GM19395 (cell line): ENCODE measurements around the gene ZFHX3.
A peak's percentile ranks its signal among the peaks of the same experiment; 100 is the strongest.

Experiments used
- ATAC-seq: cut with Tn5 transposase; IDR thresholded peaks from one replicate; pipeline ENCODE4 v1.9.1; 2021; ENCODE audit warnings: mild to moderate bottlenecking, moderate library complexity; ENCODE audit not compliant: unreplicated experiment

ZFHX3 gene

DNA sequence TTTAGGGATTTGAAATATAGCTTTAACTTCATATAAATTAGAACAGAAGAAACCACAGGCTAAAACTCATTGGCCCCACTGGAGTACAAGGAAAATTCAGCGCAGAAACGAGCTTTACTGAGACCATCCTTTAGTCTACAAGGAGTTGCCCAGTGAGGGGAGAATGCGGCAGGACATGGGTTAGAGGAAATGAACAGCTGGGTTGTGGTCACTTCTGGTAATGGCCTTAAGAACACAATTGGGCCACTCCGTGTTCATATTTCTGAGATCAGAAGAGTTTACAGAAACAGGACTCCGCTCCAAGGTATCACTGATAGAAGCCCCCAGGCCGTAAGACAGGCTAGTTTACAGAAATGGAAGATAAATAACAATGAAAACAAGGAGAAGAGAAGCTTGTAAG is 188.3 kb downstream of the ZFHX3 start:
- no peak for ATAC-seq

DNA sequence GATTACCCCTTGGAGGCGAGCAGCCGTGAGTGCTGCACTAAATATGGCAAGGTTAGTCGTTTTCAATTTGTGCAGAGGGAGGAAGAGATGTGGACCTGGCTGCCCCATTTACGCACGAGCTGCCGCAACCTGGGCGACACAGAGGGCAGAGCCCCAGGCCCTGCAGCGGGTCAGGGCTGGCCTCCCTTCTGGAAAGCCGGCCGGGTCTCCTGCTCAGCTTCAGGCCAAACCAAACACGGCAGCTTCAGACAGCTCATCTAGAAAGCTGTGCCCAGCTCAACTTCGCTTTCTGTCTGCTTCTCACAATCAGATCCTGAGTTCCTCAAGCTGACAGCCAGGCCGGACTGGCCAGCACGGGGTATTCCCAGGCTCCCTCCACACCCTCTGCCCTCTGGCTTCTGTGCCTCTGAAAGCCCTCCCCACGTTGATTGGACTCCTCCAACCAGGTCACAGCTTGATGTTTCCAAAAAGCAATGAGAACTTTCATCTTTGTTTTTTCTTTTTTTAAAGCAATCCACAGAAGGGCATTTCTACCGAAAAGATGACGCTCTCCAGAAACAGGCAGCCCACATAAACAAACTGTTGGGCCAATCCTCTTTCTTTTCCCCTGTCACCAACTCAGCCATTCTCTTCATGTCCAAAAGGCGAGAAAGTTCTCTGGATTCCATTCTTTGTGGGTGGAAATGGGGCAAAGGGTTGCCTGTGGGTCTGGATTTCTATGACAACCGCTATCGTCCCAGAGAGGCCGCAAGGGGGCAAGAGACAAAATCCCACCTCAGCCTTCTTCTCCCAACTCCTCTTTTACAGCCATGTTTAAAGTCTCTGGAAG is 189.0 kb downstream of the ZFHX3 start:
- ATAC-seq = no peak

DNA sequence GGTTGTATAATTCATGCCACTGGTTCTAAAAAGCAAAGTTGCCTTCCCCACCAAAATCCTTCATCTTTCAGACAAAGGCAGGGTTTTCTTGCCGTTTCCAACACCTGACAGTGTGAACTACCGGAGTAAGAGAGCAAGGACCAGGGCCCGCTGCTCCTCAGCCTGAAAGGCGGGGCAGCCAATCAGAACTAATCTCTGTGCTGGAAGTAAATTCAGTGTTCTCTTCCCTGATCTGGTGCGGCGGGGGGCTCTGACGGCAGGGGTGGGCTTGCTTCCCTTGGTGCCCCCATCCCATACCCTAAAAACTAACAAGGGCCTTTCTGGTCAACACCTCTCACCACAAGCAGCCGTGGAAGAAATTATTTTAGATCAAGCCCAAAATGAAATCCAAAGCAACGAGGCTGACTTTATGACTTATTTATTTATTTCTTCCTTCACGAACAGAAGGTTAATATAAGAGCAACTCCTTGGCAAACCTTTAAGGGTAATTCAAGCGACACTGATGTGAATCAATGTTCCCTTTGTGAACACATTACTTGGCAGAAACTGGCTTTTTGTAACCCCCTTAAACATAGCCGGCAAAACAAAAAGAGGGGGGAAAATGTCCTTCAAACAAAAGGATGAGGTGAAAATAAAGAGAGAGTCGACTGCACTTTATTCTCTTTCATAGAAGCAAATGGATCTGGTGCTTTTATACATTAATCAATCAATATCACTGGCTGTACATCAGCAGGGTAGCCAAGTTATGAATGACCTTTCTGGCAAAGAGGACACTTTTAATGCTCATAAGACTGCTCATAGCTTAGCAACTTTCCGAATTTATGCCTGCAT is 189.9 kb downstream of the ZFHX3 start:
- ATAC-seq = no peak

DNA sequence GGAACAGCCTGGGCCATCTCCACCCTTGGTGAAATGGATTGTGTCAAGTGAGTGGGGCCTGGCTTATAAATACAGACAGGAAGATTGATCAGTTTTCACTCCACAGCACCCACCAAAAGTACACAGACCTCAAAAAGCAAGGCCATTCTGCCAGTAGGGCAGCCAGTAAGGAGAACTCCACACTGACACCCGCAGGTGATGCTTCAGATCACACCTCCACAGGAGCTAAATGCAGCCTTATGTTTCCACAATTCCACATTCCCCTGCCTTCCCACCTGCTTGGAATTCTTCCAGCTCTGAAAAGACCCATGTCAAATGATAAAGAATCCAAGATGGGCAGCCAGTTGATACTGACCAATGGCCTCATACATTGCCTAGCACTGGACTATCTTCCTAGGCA is 191.1 kb downstream of the ZFHX3 start:
- ATAC-seq = no peak

DNA sequence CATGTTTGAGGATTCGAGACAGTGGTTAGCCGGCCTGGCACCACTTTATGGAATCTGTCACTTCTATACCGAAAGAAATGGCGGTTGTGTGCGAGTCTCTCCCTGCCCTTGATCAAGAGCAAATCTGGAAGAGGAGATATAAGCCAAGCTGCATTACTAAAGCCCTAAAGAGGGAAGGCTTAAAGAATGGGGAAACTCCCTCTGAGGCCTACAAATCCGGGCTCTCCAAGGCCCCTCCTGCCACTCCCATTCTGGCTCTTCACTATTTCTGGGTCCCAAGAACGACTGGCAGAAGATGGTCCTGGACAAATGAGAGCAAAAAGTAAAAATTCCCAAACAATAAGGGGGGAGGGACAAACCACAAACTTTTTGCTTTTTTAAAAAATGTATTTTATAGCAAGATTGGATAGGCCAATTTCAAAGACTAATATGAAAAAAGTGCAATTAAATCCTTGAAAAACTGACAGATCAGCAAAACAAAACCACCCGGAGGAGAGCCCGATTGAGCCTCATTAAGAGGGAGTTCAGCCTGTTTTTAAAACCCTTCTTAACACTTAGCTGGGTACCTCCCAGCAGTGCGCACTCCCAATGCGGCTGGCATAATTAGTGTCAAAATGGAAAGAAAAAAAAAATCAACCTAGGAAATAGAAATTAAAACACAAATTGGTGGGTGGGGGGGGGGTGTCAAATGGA is 193.5 kb downstream of the ZFHX3 start:
- ATAC-seq = no peak

DNA sequence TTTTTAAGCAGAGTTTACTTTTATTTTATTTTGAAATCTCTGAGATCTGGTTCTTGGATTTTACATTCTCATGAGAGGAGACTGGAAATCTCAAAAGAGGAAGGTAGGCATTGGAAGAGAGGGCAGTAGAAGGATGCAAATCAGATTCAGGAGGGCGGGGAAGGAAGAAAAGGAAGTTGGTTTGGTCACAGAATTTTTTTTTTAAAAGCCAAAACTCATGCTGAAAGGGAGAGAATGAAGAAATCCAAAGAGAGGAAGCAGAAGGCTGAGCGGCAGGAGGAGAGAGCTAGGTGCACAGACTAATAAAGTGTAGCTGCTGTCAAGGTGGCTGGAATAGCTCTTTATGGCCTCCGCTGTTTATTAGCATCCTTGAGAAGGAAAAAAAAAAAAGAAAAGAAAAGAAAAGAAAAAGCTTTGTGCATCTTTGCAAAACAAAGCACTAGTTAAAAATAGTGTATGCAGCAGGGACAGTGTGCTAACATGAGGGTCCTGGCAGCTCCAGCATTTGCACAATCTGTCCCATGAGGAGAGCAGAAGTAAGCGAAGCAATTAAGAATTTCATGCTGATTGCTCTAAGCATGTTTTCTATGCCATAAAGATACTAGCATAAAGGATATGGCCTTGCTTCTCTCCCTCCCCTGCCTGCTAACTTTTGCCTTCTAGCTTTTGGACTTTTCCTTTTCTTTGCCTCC is 194.2 kb downstream of the ZFHX3 start:
- ATAC-seq = no peak

DNA sequence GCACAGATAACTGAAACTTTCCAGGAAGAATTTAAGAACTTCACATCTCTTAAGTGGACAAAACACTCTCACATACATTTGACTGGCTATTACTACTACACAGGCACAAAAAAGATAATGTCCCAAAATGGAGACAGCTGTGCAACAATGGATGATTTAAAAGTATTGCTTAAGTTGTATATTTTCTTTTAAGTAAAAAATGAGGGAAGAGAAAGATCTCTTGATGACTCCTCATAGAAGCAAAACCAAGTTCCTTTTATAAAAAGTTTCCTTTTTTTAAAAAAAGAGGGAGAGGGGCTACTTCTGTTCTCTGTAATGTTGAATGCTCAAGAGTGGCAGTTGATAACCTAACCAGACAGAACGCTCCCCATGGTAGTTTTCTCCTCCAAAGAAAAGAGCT is 195.5 kb downstream of the ZFHX3 start:
- no peak for ATAC-seq

DNA sequence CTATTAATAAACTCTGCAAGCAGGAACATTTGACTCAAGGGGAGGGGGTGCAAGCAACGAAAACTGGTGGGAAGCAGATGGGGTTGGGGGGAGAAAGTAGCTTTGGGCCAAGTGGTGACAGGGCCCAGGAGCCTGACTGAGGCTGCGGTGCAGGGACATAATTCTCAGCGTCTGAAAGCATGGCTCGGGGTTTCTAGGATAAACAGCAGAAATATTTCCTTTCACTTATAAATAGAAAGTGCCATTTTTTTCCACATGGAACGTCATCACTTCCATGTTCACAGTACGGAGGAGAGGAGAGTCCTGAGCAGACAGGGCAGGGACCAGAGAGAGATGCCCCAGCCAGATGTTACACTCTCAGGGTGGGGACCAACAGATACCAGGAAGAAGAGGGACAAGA is 197.1 kb downstream of the ZFHX3 start:
- ATAC-seq = no peak

DNA sequence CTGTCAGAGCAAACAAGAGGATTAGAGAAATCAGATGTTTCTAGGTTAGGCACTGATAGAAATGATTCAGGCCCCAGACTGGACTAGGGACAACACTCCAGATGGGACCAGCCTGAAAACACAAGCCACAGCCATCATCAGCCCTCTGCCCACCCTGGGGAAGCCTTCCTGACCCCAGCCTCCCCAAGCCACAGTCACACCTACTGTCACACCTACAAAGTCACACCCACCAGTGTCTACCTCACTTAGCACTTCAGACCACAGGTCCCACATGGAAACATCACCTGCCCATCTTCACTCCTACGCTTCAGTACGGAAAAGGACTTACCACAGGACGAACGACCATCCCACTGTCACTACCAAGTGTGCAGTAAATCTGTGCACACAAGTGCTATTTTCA is 197.9 kb downstream of the ZFHX3 start:
- no peak for ATAC-seq

DNA sequence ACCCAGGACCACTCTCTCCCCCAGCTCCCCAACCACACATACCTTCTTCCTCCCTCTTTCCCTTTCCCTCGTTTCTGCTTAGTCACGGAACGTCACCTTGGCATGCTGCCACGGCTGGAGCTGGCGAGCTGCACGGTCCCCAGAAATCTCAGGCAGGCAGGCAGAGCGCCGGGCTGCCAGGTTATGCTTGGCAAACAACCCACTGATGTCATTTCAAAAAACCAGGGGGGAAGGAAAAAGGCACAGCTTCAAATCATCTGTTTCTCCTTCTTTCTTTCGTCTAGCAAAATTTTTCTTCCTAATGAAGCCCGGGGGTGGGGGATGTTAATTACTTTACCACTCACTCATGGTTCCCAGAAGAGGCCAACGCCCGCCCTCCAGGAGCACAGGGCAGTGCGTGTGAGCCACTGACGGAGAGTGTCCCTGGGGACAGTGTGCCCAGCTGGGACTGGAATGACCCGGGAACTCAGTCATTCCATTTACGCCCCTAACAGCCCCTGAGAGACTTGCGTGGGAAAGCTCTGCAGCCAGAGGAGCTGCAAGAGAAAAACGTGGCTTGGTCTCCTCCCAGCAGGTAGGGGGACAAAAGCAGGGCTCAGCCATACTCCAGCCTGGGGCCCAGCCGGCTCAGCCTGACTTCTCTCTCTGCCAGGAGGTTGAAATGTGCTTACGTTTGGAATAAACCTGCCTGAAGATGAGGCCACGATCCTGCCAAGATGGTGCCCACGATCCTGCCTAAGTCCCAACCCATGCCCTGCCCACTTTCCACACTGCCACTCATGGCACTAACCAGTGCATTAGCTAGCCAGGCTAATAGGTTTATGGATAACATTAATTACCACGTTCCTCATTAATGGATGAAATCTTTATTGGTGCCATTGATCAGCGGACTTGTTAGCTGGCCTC is 198.9 kb downstream of the ZFHX3 start:
- ATAC-seq = no peak

DNA sequence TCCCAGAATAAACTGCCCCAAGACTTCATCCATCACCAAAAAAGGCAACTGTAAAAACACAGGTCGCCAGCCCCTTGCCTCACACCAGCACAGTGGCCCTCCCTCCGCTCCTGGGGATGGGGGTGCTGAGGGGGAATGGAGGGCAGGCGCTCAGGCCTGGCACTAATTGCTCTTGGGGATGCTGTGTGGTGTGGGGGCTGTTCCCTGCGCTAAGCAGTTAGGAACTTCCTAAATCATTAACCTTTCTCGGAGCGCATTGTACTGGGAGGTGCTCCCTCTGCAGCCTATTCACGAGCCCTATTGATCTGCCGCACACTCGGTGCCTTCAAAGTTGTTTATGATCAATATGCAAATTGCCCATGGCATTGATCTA is 199.9 kb downstream of the ZFHX3 start:
- ATAC-seq = no peak

DNA sequence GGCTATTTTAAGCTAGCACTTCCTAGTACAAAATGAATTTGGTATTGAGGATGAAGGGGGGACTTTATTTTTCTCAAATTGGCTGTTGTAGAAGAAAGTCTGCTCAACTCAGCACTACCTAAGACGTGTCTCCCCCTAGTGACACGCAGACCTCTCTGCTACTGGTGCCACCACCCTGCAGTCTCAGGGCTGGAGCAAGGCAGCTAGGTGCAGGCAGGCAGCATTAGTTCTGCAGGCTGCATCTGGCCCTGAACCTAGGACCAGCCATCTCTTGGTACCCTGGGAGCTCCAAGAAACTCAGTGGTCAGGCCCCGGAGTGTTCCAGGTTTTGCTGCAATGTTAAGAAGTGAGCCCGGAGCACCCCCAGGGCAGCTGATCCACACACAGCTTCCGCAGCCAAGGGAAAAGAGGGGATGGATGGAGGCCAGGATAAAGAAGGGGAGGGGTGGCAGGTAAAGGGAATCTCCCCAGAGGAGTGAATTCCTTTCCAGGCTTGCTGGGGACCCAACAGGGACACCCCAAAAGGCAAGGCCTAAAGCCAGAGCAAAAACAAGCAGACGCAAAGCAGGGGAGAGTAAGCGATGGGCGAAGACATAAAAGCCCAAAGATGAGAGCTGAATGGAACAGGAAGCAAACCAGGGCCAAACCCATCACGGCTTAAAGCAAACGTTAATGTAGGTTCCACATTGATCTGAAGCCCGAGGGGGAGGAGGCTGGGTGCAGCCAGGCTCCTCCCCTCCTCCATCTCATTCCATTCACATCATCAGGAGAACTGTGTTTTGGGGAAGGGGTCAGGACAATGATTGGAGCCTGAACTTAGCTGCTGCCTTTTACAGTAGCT is 200.5 kb downstream of the ZFHX3 start:
- no peak for ATAC-seq

DNA sequence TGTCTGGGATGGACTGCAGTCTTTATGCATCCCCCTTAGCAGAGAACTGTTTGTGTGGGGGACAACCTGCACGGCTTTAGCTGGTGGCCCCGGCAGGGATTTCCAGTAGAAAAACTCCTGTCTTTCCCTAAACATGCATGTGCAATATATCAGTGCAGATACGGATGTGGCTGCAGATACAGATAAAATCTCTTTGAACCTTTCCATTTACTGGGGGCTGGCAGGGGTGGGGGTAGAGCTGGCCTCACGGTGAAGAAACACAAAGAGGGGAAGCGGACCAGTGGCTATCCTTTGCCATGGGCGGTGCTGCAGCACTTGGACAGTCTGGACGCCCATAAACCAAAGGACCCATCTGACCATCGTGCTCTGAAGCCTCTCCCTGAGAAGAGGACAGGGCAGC is 201.3 kb downstream of the ZFHX3 start:
- ATAC-seq = no peak

DNA sequence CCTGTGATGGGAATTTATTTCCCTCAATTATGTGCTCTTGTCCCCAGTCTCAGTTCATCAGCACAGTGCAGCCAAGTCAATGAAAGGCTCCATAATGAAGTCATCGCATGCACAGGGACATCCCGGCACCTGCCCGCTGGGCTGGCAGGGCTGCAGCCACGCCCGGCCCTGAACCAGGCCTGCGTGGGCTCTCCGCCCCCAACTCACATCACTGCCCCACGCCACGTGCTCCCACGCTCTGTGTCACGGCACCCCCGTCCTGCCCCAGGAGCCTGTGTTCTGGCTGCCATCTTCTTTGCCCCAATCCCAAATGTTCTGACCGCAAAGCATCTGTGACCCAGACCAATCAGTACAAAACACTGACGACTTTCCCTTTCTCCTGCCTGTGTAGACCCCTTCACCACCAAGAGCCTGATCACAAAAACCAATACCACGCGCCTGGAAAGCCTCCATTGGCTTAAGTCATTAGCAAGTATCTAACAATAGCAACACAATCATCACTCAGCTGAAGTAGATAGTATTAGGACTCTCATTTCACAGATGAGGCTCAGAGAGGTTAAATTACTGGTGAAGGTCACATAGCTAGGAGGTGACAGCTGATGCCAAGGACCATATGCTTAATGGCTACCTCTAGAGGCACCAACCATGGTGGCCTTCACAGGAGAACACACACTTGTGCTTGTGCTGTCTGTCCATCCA is 202.5 kb downstream of the ZFHX3 start:
- no peak for ATAC-seq

DNA sequence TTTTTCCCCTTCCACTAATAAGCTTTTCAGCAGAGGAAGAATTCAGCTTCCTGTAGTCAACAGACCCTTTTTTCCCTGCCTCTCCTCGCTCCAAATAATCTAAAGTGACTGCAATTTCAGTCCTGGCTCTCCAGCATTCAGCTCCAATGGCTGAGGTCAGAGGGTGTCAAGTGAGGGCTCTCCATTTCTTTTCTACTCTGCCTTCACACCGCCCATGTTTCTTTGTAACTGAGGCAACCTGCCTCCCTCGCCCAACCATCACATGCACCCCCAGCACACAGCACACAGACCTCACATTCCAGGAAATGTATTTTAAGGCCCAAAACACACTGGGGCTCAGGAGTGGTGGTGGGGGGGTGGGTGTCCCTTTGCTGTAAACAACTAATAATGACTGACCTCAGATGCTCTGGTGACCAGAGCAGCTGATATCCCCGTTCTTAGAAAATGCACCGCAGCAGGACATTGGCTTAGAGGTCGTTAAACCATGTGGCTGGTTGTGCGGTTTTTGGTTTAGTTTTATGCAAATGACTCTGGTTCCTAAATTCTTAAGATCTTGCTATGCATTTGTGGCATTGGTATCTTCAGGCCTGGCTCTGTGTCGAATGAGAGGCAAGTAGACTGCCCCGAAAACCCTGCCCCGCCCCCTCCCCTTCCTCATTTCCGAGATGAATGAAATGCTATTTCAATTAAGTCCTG is 203.6 kb downstream of the ZFHX3 start:
- peak; percentile 57 for ATAC-seq

DNA sequence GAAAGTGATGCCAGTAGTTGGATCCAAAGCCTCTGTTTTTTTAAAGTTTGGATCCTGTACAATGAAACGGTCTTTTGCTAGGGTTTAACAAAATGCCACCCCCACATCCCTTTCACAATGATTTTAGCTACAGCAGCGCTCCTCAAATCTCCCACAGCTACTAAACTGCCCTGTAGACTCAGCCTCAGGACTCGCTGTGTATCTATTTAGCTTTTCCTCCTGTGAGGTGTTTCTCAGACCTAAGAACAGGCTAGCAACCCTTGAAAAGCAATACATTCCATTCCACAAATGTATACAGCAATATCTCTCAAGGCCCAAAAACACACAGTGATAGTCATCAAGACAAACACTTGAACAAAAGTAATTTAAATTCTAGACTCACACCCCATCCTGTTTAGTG is 206.4 kb downstream of the ZFHX3 start:
- no peak for ATAC-seq

DNA sequence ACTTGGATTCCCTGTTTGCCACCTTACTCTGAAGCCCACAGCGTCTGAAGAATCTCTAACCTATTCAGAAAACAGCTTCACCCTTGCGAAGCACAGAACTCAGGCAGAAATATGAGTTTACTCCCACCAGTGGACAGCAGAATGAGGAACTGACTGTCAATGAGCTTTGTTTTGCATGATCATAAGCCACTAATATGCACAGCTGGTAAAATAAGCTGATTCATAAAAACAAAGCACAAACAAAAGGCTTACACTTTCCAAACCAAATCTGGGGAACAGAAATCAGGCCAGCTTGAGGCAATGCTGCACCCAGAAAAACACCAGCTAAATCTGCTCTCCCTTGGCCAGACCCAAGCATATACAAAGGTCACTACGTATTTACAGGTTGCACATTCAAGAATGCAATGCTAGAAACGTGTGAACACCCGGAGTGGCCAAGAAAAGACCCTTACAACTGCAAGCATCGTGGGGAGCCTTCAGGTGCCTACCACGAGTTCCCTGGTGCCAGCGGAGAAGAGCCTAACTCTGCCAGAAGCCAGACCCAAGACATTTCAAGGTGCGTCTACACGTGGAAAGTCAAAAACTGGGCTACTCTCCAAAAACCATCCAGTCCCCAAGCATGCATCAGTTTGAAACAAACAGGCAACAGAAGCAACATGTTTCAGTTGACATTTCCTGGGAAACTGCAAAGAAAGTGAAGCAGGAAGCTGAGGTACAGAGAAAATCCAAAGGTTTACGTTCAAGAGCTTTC is 207.1 kb downstream of the ZFHX3 start:
- ATAC-seq = no peak
